HTERT RPE-1 (cell line): ENCODE results near the gene POT1.
"Not testable (repeated sequence)": the region's sequence is repeated elsewhere in the genome, so short reads cannot be mapped to it uniquely, and the experiment has no call there.

Source experiments
- in situ Hi-C: fragments of 300-500 bp; cut with MboI; formaldehyde crosslinking; loops from 4 replicates; pipeline ENCODE4 v1.14.3; 2020; ENCODE audit warnings: low sequenced_read_pairs

The POT1 gene, protein sequence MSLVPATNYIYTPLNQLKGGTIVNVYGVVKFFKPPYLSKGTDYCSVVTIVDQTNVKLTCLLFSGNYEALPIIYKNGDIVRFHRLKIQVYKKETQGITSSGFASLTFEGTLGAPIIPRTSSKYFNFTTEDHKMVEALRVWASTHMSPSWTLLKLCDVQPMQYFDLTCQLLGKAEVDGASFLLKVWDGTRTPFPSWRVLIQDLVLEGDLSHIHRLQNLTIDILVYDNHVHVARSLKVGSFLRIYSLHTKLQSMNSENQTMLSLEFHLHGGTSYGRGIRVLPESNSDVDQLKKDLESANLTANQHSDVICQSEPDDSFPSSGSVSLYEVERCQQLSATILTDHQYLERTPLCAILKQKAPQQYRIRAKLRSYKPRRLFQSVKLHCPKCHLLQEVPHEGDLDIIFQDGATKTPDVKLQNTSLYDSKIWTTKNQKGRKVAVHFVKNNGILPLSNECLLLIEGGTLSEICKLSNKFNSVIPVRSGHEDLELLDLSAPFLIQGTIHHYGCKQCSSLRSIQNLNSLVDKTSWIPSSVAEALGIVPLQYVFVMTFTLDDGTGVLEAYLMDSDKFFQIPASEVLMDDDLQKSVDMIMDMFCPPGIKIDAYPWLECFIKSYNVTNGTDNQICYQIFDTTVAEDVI

GRCh38 chr7:124929467-124930172, at the start of gene POT1:
Gene POT1 (minus strand): TSS chr7:124929825. CDS start chr7:124897173, 32,652 bp downstream.
- in situ Hi-C loops, result no loop called here

DNA sequence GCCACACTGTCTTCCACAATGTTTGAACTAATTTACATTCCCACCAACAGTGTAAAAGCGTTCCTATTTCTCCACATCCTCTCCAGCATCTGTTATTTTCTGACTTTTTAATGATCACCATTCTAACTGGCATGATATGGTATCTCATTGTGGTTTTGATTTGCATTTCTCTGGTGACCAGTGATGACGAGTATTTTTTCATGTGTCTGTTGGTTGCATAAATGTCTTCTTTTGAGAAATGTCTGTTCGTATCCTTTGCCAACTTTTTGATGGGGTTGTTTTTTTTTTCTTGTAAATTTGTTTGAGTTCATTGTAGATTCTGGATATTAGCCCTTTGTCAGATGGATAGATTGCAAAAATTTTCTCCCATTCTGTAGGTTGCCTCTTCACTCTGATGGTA, 45.5 kb upstream of the POT1 start:
- in situ Hi-C loops, result not testable (repeated sequence)

GRCh38 chr7:124965553-124965952, 35.9 kb upstream of the POT1 start:
- in situ Hi-C loops, result no loop called here

GRCh38 chr7:124959676-124960075, 30.1 kb upstream of the POT1 start:
- in situ Hi-C loops, result no loop called here

DNA sequence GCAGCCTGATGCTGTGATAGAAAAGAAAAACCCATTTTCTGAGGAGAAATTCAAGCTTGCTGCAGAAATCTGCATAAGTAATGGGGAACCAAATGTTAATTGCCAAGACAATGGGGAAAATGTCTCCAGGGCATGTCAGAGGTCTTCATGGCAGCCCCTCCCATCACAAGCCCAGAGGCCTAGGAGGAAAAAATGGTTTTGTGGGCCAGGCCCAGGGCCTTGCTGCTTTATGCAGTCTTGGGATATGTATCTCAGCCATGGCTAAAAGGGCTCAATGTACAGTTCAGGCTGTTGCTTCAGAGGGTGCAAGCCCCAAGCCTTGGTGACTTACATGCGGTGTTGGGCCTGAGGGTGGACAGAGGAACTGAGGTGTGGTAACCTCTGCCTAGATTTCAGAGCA, 28.3 kb upstream of the POT1 start:
- in situ Hi-C loops, result not testable (repeated sequence)

DNA sequence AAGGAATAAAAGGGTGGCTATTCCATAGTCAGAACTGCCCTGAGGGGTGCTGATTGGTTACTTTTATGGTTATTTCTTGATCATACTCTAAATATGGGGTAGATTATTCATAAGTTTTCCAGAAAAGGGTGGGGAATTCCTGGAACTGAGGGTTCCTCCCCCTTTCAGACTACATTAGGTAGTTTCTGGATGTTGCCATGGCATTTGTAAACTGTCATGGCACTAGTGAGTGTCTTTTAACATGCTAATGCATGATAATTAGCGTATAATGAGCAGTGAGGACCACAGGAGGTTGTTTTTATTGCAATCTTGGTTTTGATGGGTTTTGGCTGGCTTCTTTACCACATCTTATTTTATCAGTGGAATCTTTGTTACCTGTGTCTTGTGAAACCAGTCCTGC, 26.5 kb upstream of the POT1 start:
- in situ Hi-C loops, result no loop called here

GRCh38 chr7:124954790-124955189, 25.2 kb upstream of the POT1 start:
- in situ Hi-C loops, result no loop called here

DNA sequence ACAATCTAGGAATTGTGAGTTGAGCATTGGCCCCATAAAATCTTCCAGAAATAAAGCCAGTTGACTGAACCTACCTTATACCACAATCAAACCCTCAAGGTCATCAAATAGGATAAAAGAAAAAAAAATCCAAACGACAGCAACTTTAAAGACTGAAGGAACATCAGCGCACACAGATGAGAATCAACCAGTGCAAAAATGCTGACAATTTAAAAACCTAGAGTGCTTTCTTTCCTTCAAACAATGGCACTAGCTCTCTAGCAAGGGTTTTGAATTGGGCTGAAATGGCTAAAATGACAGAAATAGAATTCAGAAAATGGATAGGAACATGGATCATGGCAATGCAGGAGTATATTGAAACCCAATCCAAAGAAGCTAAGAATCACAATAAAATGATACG, 16.1 kb upstream of the POT1 start:
- in situ Hi-C loops, result no loop called here

- in situ Hi-C loops, result no loop called here
Observed at GRCh38 chr7:124943472-124943871, 13.8 kb upstream of the POT1 start.

DNA sequence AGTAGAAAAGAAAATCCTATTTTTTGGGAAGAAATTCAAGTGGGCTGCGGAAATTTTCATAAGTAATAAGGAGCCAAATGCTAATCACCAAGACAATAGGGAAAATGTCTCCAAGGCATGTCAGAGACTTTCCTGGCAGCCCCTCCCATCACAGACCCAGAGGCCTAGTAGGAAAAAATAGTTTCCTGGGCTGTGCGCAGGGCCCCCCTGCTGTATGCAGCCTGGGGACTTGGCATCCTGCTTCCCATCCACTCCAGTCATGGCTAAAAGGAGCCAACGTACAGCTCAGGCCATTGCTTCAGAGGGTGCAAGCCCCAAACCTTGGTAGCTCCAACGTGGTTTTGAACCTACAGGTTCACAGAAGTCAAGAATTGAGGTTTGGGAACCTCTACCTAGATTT, 12.8 kb upstream of the POT1 start:
- in situ Hi-C loops, result no loop called here

DNA sequence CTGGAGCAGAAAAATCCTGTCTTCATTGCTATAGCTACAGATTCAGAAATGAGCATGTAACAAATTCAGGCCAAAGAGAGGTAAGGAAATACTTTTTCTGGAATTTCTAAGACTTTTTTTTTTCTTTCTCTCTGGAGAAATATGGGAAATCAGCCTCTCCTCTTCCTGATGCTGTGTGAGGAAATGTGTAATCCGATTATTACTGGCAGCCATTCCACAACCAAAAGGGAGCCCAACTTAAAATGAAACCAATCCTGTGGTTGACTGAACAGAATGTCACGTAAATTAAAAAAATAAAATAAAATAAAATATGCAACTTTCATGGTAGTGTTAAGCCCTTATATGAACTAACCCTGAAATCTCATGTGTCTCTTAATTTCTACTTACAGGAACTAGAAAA, 10.7 kb upstream of the POT1 start:
- in situ Hi-C loops, result no loop called here

DNA sequence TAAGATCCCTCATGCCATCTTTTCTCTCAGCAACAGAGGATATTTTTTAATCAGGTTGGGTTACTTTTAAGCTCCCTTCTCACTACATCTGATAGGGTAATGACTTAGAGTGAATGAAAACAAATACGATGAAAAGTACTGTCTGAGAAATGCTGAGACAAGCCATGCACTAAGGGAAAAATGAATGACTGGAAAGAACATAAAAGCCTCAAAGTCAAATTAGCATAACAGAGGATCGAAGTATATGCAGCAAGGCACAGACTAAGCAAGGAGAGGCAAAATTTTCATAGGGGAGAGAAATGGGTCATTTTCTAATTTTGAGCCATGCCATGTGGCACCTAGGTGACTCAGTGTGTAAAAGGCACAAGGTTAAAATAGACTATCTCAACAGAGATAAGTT, 8.5 kb upstream of the POT1 start:
- in situ Hi-C loops, result no loop called here

GRCh38 chr7:124937076-124937475, 7.5 kb upstream of the POT1 start:
- in situ Hi-C loops, result no loop called here

- in situ Hi-C loops, result no loop called here
Observed at GRCh38 chr7:124934841-124935240, 5.2 kb upstream of the POT1 start.

DNA sequence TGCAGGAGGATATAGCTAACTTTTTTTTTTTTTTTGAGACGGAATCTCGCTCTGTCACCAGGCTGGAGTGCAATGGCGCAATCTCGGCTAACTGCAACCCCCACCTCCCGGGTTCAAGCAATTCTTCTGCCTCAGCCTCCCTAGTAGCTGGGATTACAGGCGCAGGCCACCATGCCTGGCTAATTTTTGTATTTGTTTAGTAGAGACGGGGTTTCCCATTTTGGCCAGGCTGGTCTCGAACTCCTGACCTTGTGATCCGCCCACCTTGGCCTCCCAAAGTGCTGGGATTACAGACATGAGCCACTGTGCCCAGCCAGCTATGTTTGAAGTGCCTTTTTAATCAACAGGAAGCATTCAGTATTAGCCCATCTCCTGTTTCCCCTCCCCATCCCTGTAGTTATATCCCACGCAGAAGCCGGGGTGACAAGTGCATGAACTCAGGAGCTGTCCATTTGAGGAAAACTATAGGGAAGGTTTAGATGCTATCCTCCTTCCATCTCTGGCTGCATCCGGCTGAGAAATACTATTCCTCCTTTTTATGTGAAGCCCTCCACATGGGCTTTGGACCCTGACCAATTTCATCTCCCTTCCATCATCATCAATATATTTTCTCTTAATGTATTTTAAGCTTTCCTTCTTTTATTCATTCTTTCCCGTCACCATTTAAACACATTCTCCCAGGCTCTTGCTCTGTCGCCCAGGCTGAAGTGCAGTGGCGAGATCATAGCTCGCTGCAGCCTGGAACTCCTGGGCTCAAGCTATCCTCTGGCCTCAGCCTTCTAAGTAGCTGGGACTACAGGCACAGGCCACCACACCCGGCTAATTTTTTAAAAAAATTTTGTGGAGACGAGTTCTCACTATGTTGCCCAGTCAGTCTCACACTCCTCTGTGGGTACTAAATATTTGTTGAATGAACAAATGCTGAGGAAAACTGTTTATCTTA, 1.3 kb upstream of the POT1 start:
- in situ Hi-C loops, result no loop called here

- in situ Hi-C loops, result no loop called here
Observed at GRCh38 chr7:124930173-124930623, 573 bp upstream of the POT1 start.

DNA sequence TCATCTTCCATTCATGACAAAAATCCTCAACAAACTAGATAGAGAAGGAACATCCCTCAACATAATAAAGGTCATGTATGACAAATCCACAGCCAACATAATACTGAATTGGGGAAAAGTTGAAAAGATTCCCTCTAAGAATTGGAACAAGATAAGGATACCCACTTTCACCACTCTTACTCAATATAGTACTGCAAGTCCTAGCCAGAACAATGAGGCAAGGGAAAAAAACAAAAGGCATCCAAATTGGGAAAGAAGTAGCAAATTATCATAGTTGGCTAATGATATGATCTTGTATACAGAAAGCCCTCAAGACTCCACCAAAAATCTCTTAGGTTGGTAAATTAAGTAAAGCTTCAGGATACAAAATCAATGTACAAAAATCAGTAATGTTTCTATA, 4.7 kb downstream of the POT1 start:
- in situ Hi-C loops, result no loop called here

- in situ Hi-C loops, result no loop called here
Observed at GRCh38 chr7:124922200-124922599, 7.4 kb downstream of the POT1 start.

GRCh38 chr7:124919841-124920240, 9.8 kb downstream of the POT1 start:
- in situ Hi-C loops, result no loop called here

- in situ Hi-C loops, result no loop called here
Observed at GRCh38 chr7:124918662-124919061, 11.0 kb downstream of the POT1 start.

DNA sequence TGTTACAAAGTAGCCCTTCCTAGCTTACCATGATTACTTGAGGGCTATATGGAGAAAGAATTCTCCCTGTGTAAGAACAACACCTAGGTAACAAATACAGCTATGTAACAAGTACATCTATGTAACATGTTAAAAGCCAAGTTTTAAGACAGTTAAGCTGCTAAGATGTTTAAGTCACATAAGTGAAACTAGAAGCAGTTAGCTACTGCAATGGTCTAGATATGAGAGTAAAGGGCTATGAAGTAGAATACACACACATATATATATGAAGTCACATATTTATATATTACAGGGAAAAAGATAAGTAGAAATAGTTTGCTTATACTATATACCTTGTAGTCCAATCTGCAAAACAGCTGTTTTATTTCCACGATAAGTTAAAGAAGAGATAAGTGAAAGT, 14.4 kb downstream of the POT1 start:
- in situ Hi-C loops, result no loop called here
